SK-N-SH (cell line): ENCODE results near the gene MAGI2. TPM values are rescaled to one million over a fixed set of nuclear protein-coding genes. Genes with fewer than 3 reads are reported as not detected.
A peak's percentile ranks its signal among the peaks of the same experiment; 100 is the strongest.
"Not testable (repeated sequence)": the region's sequence is repeated elsewhere in the genome, so short reads cannot be mapped to it uniquely, and the experiment has no call there.

Experiments
- CTCF ChIA-PET: fragments of 300-600, 350-600 bp; formaldehyde crosslinking; extraction: SDS; loops from one replicate; lab custom pipeline; 2021; lab: Yijun Ruan, JAX
- POLR2A ChIA-PET: fragments of 350-600 bp; sonication (Branson Sonifier 250); formaldehyde crosslinking; extraction: SDS; loops from one replicate; lab custom pipeline; 2020; ENCODE audit warnings: antibody characterized with exemption, inconsistent platforms; lab: Yijun Ruan, JAX
- DNase-seq: peaks from one replicate; pipeline ENCODE4 v3.0.0; 2012
- H2AFZ ChIP-seq: fragments of 200-600 bp; sonication (generic); 2 replicates; pipeline ENCODE4 v1.8.1; 2016; ENCODE audit warnings: antibody characterized with exemption, mild to moderate bottlenecking, low read depth
- H3F3A ChIP-seq: fragments of 200-600 bp; sonication (generic); replicated peaks from 2 replicates; pipeline ENCODE3; 2016; ENCODE audit warnings: antibody characterized with exemption, mild to moderate bottlenecking; ENCODE audit not compliant: insufficient read depth
- H3K27ac ChIP-seq, 2 experiments: fragments of 200-500 bp in 1 of 2; fragments of 200-600 bp in 1 of 2; sonication (Bioruptor generic) in 1 of 2; sonication (generic), shearing (Covaris generic) in 1 of 2; 2 replicates each; pipeline versions ENCODE4 v1.5.1 to v1.6.1; 2014 to 2016; ENCODE audit warnings: low read depth in 2 of 2, inconsistent platforms in 1 of 2, low read length in 1 of 2, mild to moderate bottlenecking in 1 of 2, mixed read lengths in 1 of 2
- H3K27me3 ChIP-seq: fragments of 200-600 bp; sonication (generic), shearing (Covaris generic); 2 replicates; pipeline ENCODE4 v1.6.1; 2016; ENCODE audit warnings: mixed run types; ENCODE audit not compliant: insufficient read depth
- H3K36me3 ChIP-seq, 2 experiments: fragments of 200-500 bp in 1 of 2; fragments of 200-600 bp in 1 of 2; sonication (Bioruptor generic) in 1 of 2; sonication (generic) in 1 of 2; replicated peaks in 1 of 2; 2 replicates each; pipeline versions ENCODE3 to v1.5.1; 2014 to 2016; ENCODE audit warnings: low read length in 1 of 2, mild to moderate bottlenecking in 1 of 2; ENCODE audit not compliant: insufficient read depth in 2 of 2, control insufficient read depth in 1 of 2
- H3K4me1 ChIP-seq, 2 experiments: fragments of 200-500 bp in 1 of 2; fragments of 200-600 bp in 1 of 2; sonication (Bioruptor generic) in 1 of 2; sonication (generic), shearing (Covaris generic) in 1 of 2; 2 replicates each; pipeline versions ENCODE4 v1.5.1 to v1.6.1; 2014 to 2016; ENCODE audit warnings: low read depth in 1 of 2, low read length in 1 of 2, mixed run types in 1 of 2; ENCODE audit not compliant: insufficient read depth in 2 of 2, control insufficient read depth in 1 of 2
- H3K4me2 ChIP-seq: fragments of 200-600 bp; sonication (generic), shearing (Covaris generic); 2 replicates; pipeline ENCODE4 v1.6.1; 2017; ENCODE audit warnings: mixed run types
- H3K4me3 ChIP-seq, 2 experiments: fragments of 200-500 bp in 1 of 2; fragments of 200-600 bp in 1 of 2; sonication (Bioruptor generic) in 1 of 2; sonication (generic), shearing (Covaris generic) in 1 of 2; 2 replicates each; pipeline versions ENCODE4 v1.5.1 to v1.8.1; 2014 to 2016; ENCODE audit warnings: low read depth in 2 of 2, inconsistent platforms in 1 of 2, low read length in 1 of 2, mild to moderate bottlenecking in 1 of 2, mixed read lengths in 1 of 2, moderate library complexity in 1 of 2
- H3K79me2 ChIP-seq: fragments of 200-600 bp; sonication (generic); 2 replicates; pipeline ENCODE4 v1.8.1; 2017; ENCODE audit warnings: mild to moderate bottlenecking; ENCODE audit not compliant: insufficient read depth
- H3K9ac ChIP-seq: fragments of 200-600 bp; sonication (generic); 2 replicates; pipeline ENCODE4 v1.6.1; 2017; ENCODE audit warnings: mixed run types
- H3K9me2 ChIP-seq: fragments of 200-600 bp; sonication (generic); 2 replicates; pipeline ENCODE4 v1.6.1; 2017; ENCODE audit warnings: mixed run types
- H3K9me3 ChIP-seq: fragments of 200-600 bp; sonication (generic); 2 replicates; pipeline ENCODE4 v1.6.1; 2017; ENCODE audit warnings: mixed run types, mild to moderate bottlenecking, moderate library complexity
- H4K20me1 ChIP-seq: fragments of 200-600 bp; sonication (generic); 2 replicates; pipeline ENCODE4 v1.6.1; 2017; ENCODE audit warnings: mild to moderate bottlenecking, mixed run types; ENCODE audit not compliant: insufficient read depth
- ELF1 ChIP-seq: IDR thresholded peaks from 2 replicates; pipeline ENCODE4 v1.4.0; 2012
- EP300 ChIP-seq, 2 experiments: IDR thresholded peaks; 2 replicates each; pipeline versions ENCODE4 v1.4.0 to v1.6.1; 2012; ENCODE audit warnings: borderline replicate concordance in 1 of 2, low read depth in 1 of 2, low read length in 1 of 2
- EZH2phosphoT487 ChIP-seq: fragments of 200-600 bp; sonication (generic); IDR thresholded peaks from 2 replicates; pipeline ENCODE4 v1.6.1; 2017; ENCODE audit warnings: low read depth, mixed run types, mild to moderate bottlenecking, antibody characterized with exemption, moderate library complexity, borderline replicate concordance
- FOXJ3 ChIP-seq: sonication (generic); formaldehyde crosslinking; IDR thresholded peaks from 2 replicates; pipeline ENCODE4 v1.5.1; 2020; ENCODE audit warnings: mild to moderate bottlenecking, missing genetic modification reagents
- GABPA ChIP-seq: IDR thresholded peaks from 2 replicates; pipeline ENCODE4 v1.4.0; 2012; ENCODE audit warnings: low read depth, mild to moderate bottlenecking
- GATA2 ChIP-seq: sonication (generic); formaldehyde crosslinking; IDR thresholded peaks from 2 replicates; pipeline ENCODE4 v1.5.0; 2020; ENCODE audit warnings: mild to moderate bottlenecking, missing genetic modification reagents
- JUND ChIP-seq: IDR thresholded peaks from 2 replicates; pipeline ENCODE4 v1.4.0; 2012
- MEF2A ChIP-seq: IDR thresholded peaks from 2 replicates; pipeline ENCODE4 v1.4.0; 2012; ENCODE audit warnings: low read depth, borderline replicate concordance
- NFIC ChIP-seq: IDR thresholded peaks from 2 replicates; pipeline ENCODE4 v1.4.0; 2012; ENCODE audit warnings: borderline replicate concordance
- NRF1 ChIP-seq: IDR thresholded peaks from 2 replicates; pipeline ENCODE4 v1.6.1; 2012; ENCODE audit warnings: low read depth, mild to moderate bottlenecking, low read length
- RAD21 ChIP-seq: IDR thresholded peaks from 2 replicates; pipeline ENCODE4 v1.6.1; 2012; ENCODE audit warnings: mild to moderate bottlenecking, low read length
- RXRA ChIP-seq: IDR thresholded peaks from 2 replicates; pipeline ENCODE4 v1.4.0; 2012; ENCODE audit warnings: low read depth, mild to moderate bottlenecking, borderline replicate concordance
- SMC3 ChIP-seq: IDR thresholded peaks from 2 replicates; pipeline ENCODE4 v1.6.1; 2012; ENCODE audit warnings: low read depth, low read length, improper control_type of control experiment
- TCF12 ChIP-seq: IDR thresholded peaks from 2 replicates; pipeline ENCODE4 v1.4.0; 2012
- USF2 ChIP-seq: fragments of 150-350 bp; IDR thresholded peaks from 2 replicates; pipeline ENCODE4 v1.6.1; 2017; ENCODE audit warnings: antibody characterized with exemption, low read length, low read depth, borderline replicate concordance
- WGBS: methylation state at CpG from one replicate; pipeline ENCODE4 v1.1.6; 2017; ENCODE audit warnings: low lambda C conversion rate; 5-methylcytosine and 5-hydroxymethylcytosine counted together
- polyA plus RNA-seq, 3 experiments: library from polyadenylated mRNA; depleted of rRNA; stranded (reverse); fragments of >200 nt; gene quantifications; 2 replicates each; pipeline ENCODE4 v1.2.3, GENCODE V29; 2012
- TF ChIP-seq, protein P1 (sequence below): IDR thresholded peaks from 2 replicates; pipeline ENCODE4; 2012

The MAGI2 gene
- polyA plus RNA-seq, 1 of the 3 experiments (the other 2 are of a cell fraction) = 1.1 TPM

DNA sequence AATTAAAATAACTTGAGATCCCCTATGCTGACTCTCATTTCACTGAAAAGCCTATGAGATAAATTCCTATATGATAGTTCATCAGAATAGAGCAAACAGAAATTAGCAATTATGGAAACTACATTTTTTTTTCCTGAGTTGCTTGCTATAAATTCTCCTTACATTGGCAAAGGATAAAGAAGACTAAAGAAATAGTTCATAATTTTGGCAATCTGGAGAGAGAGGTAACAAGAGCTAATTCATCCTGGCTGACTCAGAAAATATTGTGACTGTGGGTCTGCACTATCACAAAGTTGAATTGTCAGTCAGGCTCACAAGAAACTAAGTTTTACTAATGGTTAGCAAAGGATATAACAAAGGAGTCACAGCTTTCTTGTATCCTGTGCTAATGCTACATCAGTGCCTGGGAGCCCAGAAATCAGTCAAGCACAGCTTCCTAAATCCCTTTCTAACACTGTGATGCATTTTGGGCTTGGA is 483.0 kb downstream of the MAGI2 start:
- H3K9me2 ChIP-seq = no peaks in the 10 kb centered on the region
- POLR2A ChIA-PET = no interaction called here
- TF ChIP-seq USF2 (no peak), EP300 (IDR thresholded peaks at IDR 0.05; ENCODE audit: borderline replicate concordance in 1 of 2, low read depth in 1 of 2, low read length in 1 of 2) (no peak), GABPA (no peak), GATA2 (CRISPR knock-in tag) (no peak), FOXJ3 (no peak), RXRA (no peak), SMC3 (no peak), JUND (peak; percentile 22; the same call in 1 of the 2 replicates), TCF12 (peak; percentile 53), MEF2A (0 out of 2 replicates have a peak, but pooled peaks have one; percentile 22), NRF1 (no peak), NFIC (no peak; the same call in 1 of the 2 replicates)
- TF ChIP-seq, protein P1, sequence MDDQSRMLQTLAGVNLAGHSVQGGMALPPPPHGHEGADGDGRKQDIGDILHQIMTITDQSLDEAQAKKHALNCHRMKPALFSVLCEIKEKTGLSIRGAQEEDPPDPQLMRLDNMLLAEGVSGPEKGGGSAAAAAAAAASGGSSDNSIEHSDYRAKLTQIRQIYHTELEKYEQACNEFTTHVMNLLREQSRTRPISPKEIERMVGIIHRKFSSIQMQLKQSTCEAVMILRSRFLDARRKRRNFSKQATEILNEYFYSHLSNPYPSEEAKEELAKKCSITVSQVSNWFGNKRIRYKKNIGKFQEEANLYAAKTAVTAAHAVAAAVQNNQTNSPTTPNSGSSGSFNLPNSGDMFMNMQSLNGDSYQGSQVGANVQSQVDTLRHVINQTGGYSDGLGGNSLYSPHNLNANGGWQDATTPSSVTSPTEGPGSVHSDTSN = peak; percentile 42
- TF ChIP-seq, all 33 proteins: peak for 4
- peaks cover 3% of the 10 kb centered on the region; the same call in 1 of the 2 replicates for H3K9me3 ChIP-seq
- H3K36me3 ChIP-seq = no peaks in the 10 kb centered on the region
- H3K9ac ChIP-seq = no peak overlapping the region
- H3K4me3 ChIP-seq = no peak overlapping the region
- H3K79me2 ChIP-seq = no peaks in the 10 kb centered on the region
- peaks cover 13% of the 10 kb centered on the region for H3F3A ChIP-seq
- peak overlapping the region in 1 of 2 experiments; percentile 47; a peak in 2 of 4 replicates for H3K27ac ChIP-seq
- H3K4me2 ChIP-seq = 0 out of 2 replicates have a peak overlapping the region, but pooled peaks have one; percentile 2
- DNase-seq = no peak
- no peaks in the 10 kb centered on the region for H3K27me3 ChIP-seq
- no peaks in the 10 kb centered on the region for H4K20me1 ChIP-seq
- CTCF ChIA-PET = interaction anchor here (1.1 kb wide), 1 partner anchor 950 kb away, joined by 3 read pairs; no protein-coding TSS in a partner anchor
- peaks cover 0 to 3% of the 10 kb centered on the region in 2 experiments; a peak in 2 of 4 replicates for H3K4me1 ChIP-seq
- peak overlapping the region; percentile 11; the same call in 1 of the 2 replicates for H2AFZ ChIP-seq

- CTCF ChIA-PET = interaction anchor here (1.2 to 1.3 kb wide), 2 partner anchors 42 to 382 kb away, joined by 3 read pairs; no protein-coding TSS in a partner anchor
- peaks cover 13% of the 10 kb centered on the region for H3F3A ChIP-seq
- POLR2A ChIA-PET = no interaction called here
- no peak overlapping the region for H3K27ac ChIP-seq
- H2AFZ ChIP-seq = no peak overlapping the region
- H3K36me3 ChIP-seq = no peaks in the 10 kb centered on the region
- H3K9ac ChIP-seq = no peak overlapping the region
- H3K4me1 ChIP-seq = peaks cover 0 to 3% of the 10 kb centered on the region in 2 experiments; a peak in 2 of 4 replicates
- DNase-seq = no peak
- no peaks in the 10 kb centered on the region for H3K27me3 ChIP-seq
- TF ChIP-seq EP300 (IDR thresholded peaks at IDR 0.05; ENCODE audit: borderline replicate concordance in 1 of 2, low read depth in 1 of 2, low read length in 1 of 2) (no peak), EZH2phosphoT487 (no peak), RAD21 (no peak), ELF1 (no peak)
- H3K9me2 ChIP-seq = peaks cover 6% of the 10 kb centered on the region; the same call in 1 of the 2 replicates
- 73% methylated on average over 11 of the region's 11 CpGs for WGBS
- no peak overlapping the region for H3K4me2 ChIP-seq
- no peaks in the 10 kb centered on the region for H3K9me3 ChIP-seq
- H3K79me2 ChIP-seq = no peaks in the 10 kb centered on the region
- no peaks in the 10 kb centered on the region for H4K20me1 ChIP-seq
- no peak overlapping the region for H3K4me3 ChIP-seq
Measured at GRCh38 chr7:78968951-78969350, 484.5 kb downstream of the MAGI2 start.

GRCh38 chr7:78967561-78967960 is 485.9 kb downstream of the MAGI2 start:
- H4K20me1 ChIP-seq, H3K4me3 ChIP-seq, H3K4me1 ChIP-seq, H3K9me3 ChIP-seq, H3K9ac ChIP-seq, H3K36me3 ChIP-seq, H3K79me2 ChIP-seq, H3K27me3 ChIP-seq, H3K27ac ChIP-seq, POLR2A ChIA-PET, DNase-seq, H3K9me2 ChIP-seq, H2AFZ ChIP-seq, H3K4me2 ChIP-seq, CTCF ChIA-PET: not testable (repeated sequence)
- peaks cover 13% of the 10 kb centered on the region for H3F3A ChIP-seq
- WGBS = 85% methylated on average over 2 of the region's 2 CpGs
